H1 (cell line): ENCODE results near the gene AIRE. TPM values are rescaled to one million over a fixed set of nuclear protein-coding genes. Genes with fewer than 3 reads are reported as not detected.
A peak's percentile ranks its signal among the peaks of the same experiment; 100 is the strongest.

ENCODE experiments used
- CTCF ChIA-PET: fragments of 300-600 bp; sonication (Branson Sonifier 250); formaldehyde crosslinking; loops from one replicate; lab custom pipeline; 2021; ENCODE audit not compliant: partially characterized antibody; lab: Charles Lee
- POLR2A ChIA-PET: fragments of 300-600 bp; sonication (Branson Sonifier 250); formaldehyde crosslinking; loops from one replicate; lab custom pipeline; 2021; ENCODE audit warnings: inconsistent platforms; ENCODE audit not compliant: partially characterized antibody; lab: Charles Lee
- DNase-seq, 2 experiments: peaks; one replicate each; pipeline versions ENCODE4 v3.0.0 to v3.0.0-alpha.2; 2010 to 2022; ENCODE audit warnings: low spot score in 2 of 2, low read depth in 1 of 2, mixed read lengths in 1 of 2
- FAIRE-seq: peaks from 2 replicates; lab custom pipeline; 2011; peaks lifted over from hg19 to GRCh38; lab: Jason Lieb, UNC
- H2AFZ ChIP-seq: 2 replicates; pipeline ENCODE4 v1.8.1; 2012; ENCODE audit warnings: low read length, inconsistent platforms
- H2AK5ac ChIP-seq: 2 replicates; pipeline ENCODE4 v1.6.1; 2013; ENCODE audit warnings: low read depth, low read length
- H2BK120ac ChIP-seq: replicated peaks from 2 replicates; pipeline ENCODE3; 2013; ENCODE audit warnings: low read depth, low read length, inconsistent platforms
- H2BK12ac ChIP-seq: 2 replicates; pipeline ENCODE4 v1.6.1; 2013; ENCODE audit warnings: low read depth, low read length
- H2BK15ac ChIP-seq: 2 replicates; pipeline ENCODE4 v1.6.1; 2013; ENCODE audit warnings: low read length
- H2BK20ac ChIP-seq: 2 replicates; pipeline ENCODE4 v1.6.1; 2013; ENCODE audit warnings: low read length
- H2BK5ac ChIP-seq: 2 replicates; pipeline ENCODE4 v1.6.1; 2013; ENCODE audit warnings: low read depth, low read length
- H3K14ac ChIP-seq: 2 replicates; pipeline ENCODE4 v1.6.1; 2013; ENCODE audit warnings: inconsistent platforms; ENCODE audit not compliant: insufficient read length
- H3K18ac ChIP-seq: 2 replicates; pipeline ENCODE4 v1.6.1; 2013; ENCODE audit warnings: low read length; ENCODE audit errors: extremely low read depth
- H3K23ac ChIP-seq: 2 replicates; pipeline ENCODE4 v1.6.1; 2013; ENCODE audit warnings: inconsistent platforms; ENCODE audit not compliant: insufficient read length
- H3K23me2 ChIP-seq: 2 replicates; pipeline ENCODE4 v1.6.1; 2013; ENCODE audit warnings: low read depth, low read length
- H3K27ac ChIP-seq: 2 replicates; pipeline ENCODE4 v1.6.1; 2011; ENCODE audit warnings: low read depth, low read length, inconsistent platforms
- H3K27me3 ChIP-seq, 4 experiments: replicated peaks in 1 of 4; 1 replicate in 1 of 4; 2 replicates in 3 of 4; pipeline versions ENCODE4 v1.6.1 to v1.8.1; 2011 to 2013; ENCODE audit warnings: low read length in 3 of 4, mild to moderate bottlenecking in 3 of 4, inconsistent platforms in 2 of 4, mixed read lengths in 2 of 4, moderate library complexity in 1 of 4; ENCODE audit not compliant: control insufficient read depth in 3 of 4, insufficient read depth in 3 of 4; ENCODE audit errors: extremely low read depth in 1 of 4
- H3K36me3 ChIP-seq, 4 experiments: 2 replicates each; pipeline versions ENCODE4 v1.6.1 to v1.8.1; 2011 to 2013; ENCODE audit warnings: mild to moderate bottlenecking in 4 of 4, low read length in 3 of 4, moderate library complexity in 2 of 4, control low read depth in 1 of 4, inconsistent platforms in 1 of 4; ENCODE audit not compliant: insufficient read depth in 4 of 4, control insufficient read depth in 2 of 4
- H3K4ac ChIP-seq: replicated peaks from 2 replicates; pipeline ENCODE3; 2013; ENCODE audit warnings: low read length, low read depth, mixed read lengths, inconsistent platforms; ENCODE audit not compliant: insufficient read length
- H3K4me1 ChIP-seq, 4 experiments: replicated peaks in 1 of 4; 1 replicate in 1 of 4; 2 replicates in 3 of 4; pipeline versions ENCODE4 v1.6.1 to v1.8.1; 2011 to 2013; ENCODE audit warnings: low read length in 3 of 4, inconsistent platforms in 2 of 4, mixed read lengths in 1 of 4; ENCODE audit not compliant: insufficient read depth in 4 of 4, control insufficient read depth in 3 of 4
- H3K4me2 ChIP-seq, 2 experiments: 2 replicates each; pipeline versions ENCODE4 v1.6.1 to v1.8.1; 2011 to 2013; ENCODE audit warnings: low read depth in 2 of 2, low read length in 2 of 2, control low read depth in 1 of 2, inconsistent platforms in 1 of 2, mild to moderate bottlenecking in 1 of 2; ENCODE audit not compliant: insufficient read depth in 1 of 2
- H3K4me3 ChIP-seq, 4 experiments: fragments of 200-600, 300-600 bp in 1 of 4; sonication (generic), shearing (Covaris generic), sonication (Bioruptor Twin) in 1 of 4; 2 replicates each; pipeline versions ENCODE4 v1.5.1 to v1.8.1; 2011 to 2016; ENCODE audit warnings: low read length in 4 of 4, low read depth in 3 of 4, control low read depth in 2 of 4, inconsistent platforms in 2 of 4, mild to moderate bottlenecking in 2 of 4, mixed read lengths in 1 of 4, moderate library complexity in 1 of 4; ENCODE audit not compliant: insufficient read depth in 2 of 4; ENCODE audit errors: extremely low read depth in 1 of 4
- H3K56ac ChIP-seq: replicated peaks from 2 replicates; pipeline ENCODE3; 2013; ENCODE audit warnings: low read depth, mild to moderate bottlenecking, mixed read lengths, low read length, inconsistent platforms; ENCODE audit not compliant: insufficient read length
- H3K79me1 ChIP-seq: 2 replicates; pipeline ENCODE4 v1.6.1; 2013; ENCODE audit warnings: low read depth, low read length, control low read depth
- H3K79me2 ChIP-seq, 2 experiments: 2 replicates each; pipeline versions ENCODE4 v1.6.1 to v1.8.1; 2012 to 2013; ENCODE audit warnings: low read length in 2 of 2, mild to moderate bottlenecking in 2 of 2, inconsistent platforms in 1 of 2; ENCODE audit not compliant: insufficient read depth in 2 of 2, control insufficient read depth in 1 of 2
- H3K9ac ChIP-seq, 4 experiments: replicated peaks in 1 of 4; 1 replicate in 1 of 4; 2 replicates in 3 of 4; pipeline versions ENCODE4 v1.6.1 to v1.8.1; 2011 to 2013; ENCODE audit warnings: low read depth in 3 of 4, low read length in 3 of 4, control low read depth in 2 of 4, mild to moderate bottlenecking in 2 of 4, moderate library complexity in 2 of 4, inconsistent platforms in 1 of 4; ENCODE audit errors: extremely low read depth in 1 of 4
- H3K9me3 ChIP-seq, 2 experiments: 2 replicates each; pipeline versions ENCODE4 v1.6.1 to v1.8.1; 2012 to 2013; ENCODE audit warnings: mild to moderate bottlenecking in 2 of 2, moderate library complexity in 2 of 2, control low read depth in 1 of 2, inconsistent platforms in 1 of 2, low read depth in 1 of 2, low read length in 1 of 2, mixed read lengths in 1 of 2; ENCODE audit not compliant: insufficient read depth in 2 of 2
- H4K20me1 ChIP-seq, 2 experiments: replicated peaks in 1 of 2; 2 replicates each; pipeline versions ENCODE3 to v1.8.1; 2011 to 2013; ENCODE audit warnings: inconsistent platforms in 2 of 2, low read length in 2 of 2, mild to moderate bottlenecking in 1 of 2; ENCODE audit not compliant: insufficient read depth in 2 of 2, control insufficient read depth in 1 of 2
- H4K5ac ChIP-seq: 2 replicates; pipeline ENCODE4 v1.6.1; 2013; ENCODE audit warnings: low read length, low read depth, mixed read lengths, inconsistent platforms; ENCODE audit not compliant: insufficient read length
- H4K8ac ChIP-seq: 2 replicates; pipeline ENCODE4 v1.8.0; 2013; ENCODE audit warnings: mild to moderate bottlenecking, moderate library complexity, low read length, inconsistent platforms; ENCODE audit not compliant: insufficient read depth; ENCODE audit errors: extremely low read depth
- H4K91ac ChIP-seq: replicated peaks from 2 replicates; pipeline ENCODE3; 2013; ENCODE audit warnings: low read length, mixed read lengths, inconsistent platforms; ENCODE audit not compliant: insufficient read length
- CBX5 ChIP-seq: fragments of 300-800, 300-1000 bp; sonication (generic); IDR thresholded peaks from 2 replicates; pipeline ENCODE4 v1.7.1; 2016; ENCODE audit warnings: antibody characterized with exemption, low read length, low read depth
- CBX8 ChIP-seq: fragments of 300-800, 300-1000 bp; sonication (generic); IDR thresholded peaks from 2 replicates; pipeline ENCODE4 v1.7.1; 2016; ENCODE audit warnings: low read depth, low read length, borderline replicate concordance
- CEBPB ChIP-seq: IDR thresholded peaks from 2 replicates; pipeline ENCODE4 v1.6.1; 2012; ENCODE audit warnings: low read depth, low read length
- EP300 ChIP-seq, 2 experiments: IDR thresholded peaks; 1 replicate in 1 of 2; 2 replicates in 1 of 2; pipeline ENCODE4 v1.6.1; 2011 to 2012; ENCODE audit warnings: low read depth in 2 of 2, low read length in 2 of 2, mild to moderate bottlenecking in 2 of 2, borderline replicate concordance in 1 of 2, inconsistent platforms in 1 of 2, moderate library complexity in 1 of 2
- GTF2F1 ChIP-seq: IDR thresholded peaks from 2 replicates; pipeline ENCODE4 v1.6.1; 2012; ENCODE audit warnings: low read depth, low read length, improper control_type of control experiment, borderline replicate concordance
- KDM1A ChIP-seq: fragments of 200-600, 300-600 bp; sonication (generic); IDR thresholded peaks from 2 replicates; pipeline ENCODE4 v1.7.1; 2016; ENCODE audit warnings: mild to moderate bottlenecking, low read length, borderline replicate concordance
- MAFK ChIP-seq: IDR thresholded peaks from 2 replicates; pipeline ENCODE4 v1.6.1; 2012; ENCODE audit warnings: low read depth, mild to moderate bottlenecking, improper control_type of control experiment, low read length
- POU5F1 ChIP-seq: IDR thresholded peaks from 2 replicates; pipeline ENCODE4 v1.6.1; 2011; ENCODE audit warnings: low read depth, mild to moderate bottlenecking, low read length, moderate library complexity
- RFX5 ChIP-seq: IDR thresholded peaks from 2 replicates; pipeline ENCODE4 v1.6.1; 2011; ENCODE audit warnings: low read depth, low read length, improper control_type of control experiment, borderline replicate concordance
- SP4 ChIP-seq: IDR thresholded peaks from 2 replicates; pipeline ENCODE4 v1.6.1; 2012; ENCODE audit warnings: low read length, inconsistent platforms
- SUZ12 ChIP-seq: fragments of 200-600 bp; sonication (generic); IDR thresholded peaks from 2 replicates; pipeline ENCODE4 v1.6.1; 2012; ENCODE audit warnings: mild to moderate bottlenecking, inconsistent platforms, low read length, moderate library complexity, mixed read lengths
- TAF7 ChIP-seq: optimal IDR thresholded peaks from 2 replicates; pipeline ENCODE3; 2011; ENCODE audit warnings: low read depth, mild to moderate bottlenecking, inconsistent platforms, low read length, moderate library complexity, borderline replicate concordance
- WGBS, 2 experiments: shearing (Covaris generic) in 1 of 2; methylation state at CpG; one replicate each; pipeline versions ENCODE4 v1.1.6 to v1.1.7; 2013 to 2015; ENCODE audit warnings: low lambda C conversion rate in 2 of 2, mixed read lengths in 2 of 2, inconsistent platforms in 1 of 2, low coverage in 1 of 2, missing lambda C conversion rate in 1 of 2; ENCODE audit not compliant: insufficient replicate concordance in 2 of 2, insufficient coverage in 1 of 2, insufficient read length in 1 of 2; ENCODE audit errors: extremely low coverage in 1 of 2, missing lambda C conversion rate in 1 of 2; 5-methylcytosine and 5-hydroxymethylcytosine counted together
- polyA plus RNA-seq, 7 experiments: library from polyadenylated mRNA; depleted of rRNA in 3 of 7; stranded (reverse) in 5 of 7; unstranded in 2 of 7; fragments of >200 nt in 5 of 7; fragments of 200-250 nt in 2 of 7; gene quantifications; 1 replicate in 5 of 7; 2 replicates in 1 of 7; 4 replicates in 1 of 7; pipeline versions ENCODE4 v1.2.1 to v1.2.3, GENCODE V29; 2011 to 2013; ENCODE audit warnings: missing spikeins in 2 of 7, mixed read lengths in 2 of 7
- total RNA-seq: library from RNA; stranded (reverse); fragmentation: NEBNext Ultra II Directional; extraction: Animal tissue kit (Norgen Biotek cat#: 25700); gene quantifications from 2 replicates; pipeline ENCODE4 v1.2.1, GENCODE V29; 2021

The AIRE gene
- total and polyA plus RNA-seq, 2 of the 8 experiments (the other 6 are each of a cell fraction or from before 2014, with no cell fraction given), result 0.09 TPM; not detected in 1

DNA sequence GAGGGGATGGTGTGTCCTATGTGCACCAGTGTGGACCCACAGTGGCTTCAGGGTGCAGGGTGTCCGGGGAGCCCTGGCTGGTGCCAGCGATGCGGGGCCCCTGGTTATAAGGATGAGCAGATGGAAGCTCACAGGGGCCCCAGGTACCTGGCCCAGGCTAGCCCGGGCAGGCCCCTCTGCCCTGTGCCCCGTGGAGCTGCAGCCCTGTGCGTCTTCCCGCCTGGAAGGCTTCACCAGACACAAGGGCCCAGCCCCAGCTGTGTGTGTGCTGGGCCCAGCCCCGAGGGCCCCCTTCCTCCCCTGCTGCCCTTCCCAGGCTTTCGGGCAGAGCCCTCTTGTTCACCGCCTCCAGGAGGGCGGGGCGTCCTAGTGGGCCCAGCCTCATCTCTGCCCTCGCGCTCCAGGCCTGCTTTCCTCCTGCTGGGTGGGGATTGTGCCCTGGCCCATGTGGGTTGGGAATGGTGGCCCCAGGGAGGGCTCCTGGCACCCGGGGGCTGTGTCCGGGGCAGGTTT, 30.1 kb downstream of the AIRE start:
- Histone ChIP-seq H3K4me1 (no peaks in the 10 kb centered on the region), H3K9ac (no peak overlapping the region), H3K23me2 (no peaks in the 10 kb centered on the region), H3K79me2 (no peaks in the 10 kb centered on the region), H2AK5ac (no peak overlapping the region), H2BK12ac (no peak overlapping the region), H3K36me3 (peaks cover 0 to 31% (median 11%) of the 10 kb centered on the region in 4 experiments; a peak in 6 of 8 replicates), H3K14ac (no peak overlapping the region), H3K4me2 (no peak overlapping the region), H2BK5ac (peak overlapping the region; percentile 88), H2BK120ac (no peak overlapping the region), H3K4ac (no peak overlapping the region), H4K8ac (no peak overlapping the region), H3K18ac (no peak overlapping the region), H2BK15ac (no peak overlapping the region), H3K56ac (no peak overlapping the region), H3K27ac (0 out of 2 replicates have a peak overlapping the region, but pooled peaks have one; percentile 43), H4K20me1 (peaks cover 0 to 14% of the 10 kb centered on the region in 2 experiments), H4K5ac (no peak overlapping the region), H3K27me3 (no peaks in the 10 kb centered on the region), H2BK20ac (no peak overlapping the region), H3K23ac (no peak overlapping the region), H4K91ac (peak overlapping the region; percentile 65), H3K79me1 (no peaks in the 10 kb centered on the region), H3K4me3 (no peak overlapping the region), H3K9me3 (no peaks in the 10 kb centered on the region), H2AFZ (no peak overlapping the region)
- DNase-seq, result no peak
- WGBS, 2 experiments, result 89% methylated on average over 11 of the region's 16 CpGs; no CpG with 5 or more reads in 1 of the 2 experiments
- POLR2A ChIA-PET, result interaction anchor here (1.3 to 2.1 kb wide), 3 partner anchors 11 to 18 kb away, joined by 5 to 7 read pairs (median 6); no protein-coding TSS in a partner anchor
- FAIRE-seq, result no peak
- CTCF ChIA-PET, result interaction anchor here (0.9 to 1.7 kb wide), 3 partner anchors 12 to 164 kb away, joined by 3 to 5 read pairs (median 4); no protein-coding TSS in a partner anchor
- TF ChIP-seq GTF2F1 (no peak), TAF7 (no peak), KDM1A (no peak), RFX5 (no peak), SUZ12 (no peak), CEBPB (no peak), SP4 (no peak), CBX8 (no peak), EP300 (IDR thresholded peaks at IDR 0.05; ENCODE audit: borderline replicate concordance in 1 of 2, low read depth in 2 of 2, low read length in 2 of 2) (no peak), CBX5 (no peak), POU5F1 (no peak), MAFK (no peak)
